HuH-7.5 (cell line): Measurements from ENCODE around the gene GPR135.
A peak's percentile ranks its signal among the peaks of the same experiment; 100 is the strongest.
"Not testable (repeated sequence)": the region's sequence is repeated elsewhere in the genome, so short reads cannot be mapped to it uniquely, and the experiment has no call there.

Experiments used
- DNase-seq: peaks from one replicate; pipeline ENCODE4 v3.0.0; 2011; ENCODE audit warnings: low spot score

GPR135 gene

GRCh38 chr14:59475709-59476108 lies 10.5 kb upstream of the GPR135 start:
- DNase-seq = no peak

DNA sequence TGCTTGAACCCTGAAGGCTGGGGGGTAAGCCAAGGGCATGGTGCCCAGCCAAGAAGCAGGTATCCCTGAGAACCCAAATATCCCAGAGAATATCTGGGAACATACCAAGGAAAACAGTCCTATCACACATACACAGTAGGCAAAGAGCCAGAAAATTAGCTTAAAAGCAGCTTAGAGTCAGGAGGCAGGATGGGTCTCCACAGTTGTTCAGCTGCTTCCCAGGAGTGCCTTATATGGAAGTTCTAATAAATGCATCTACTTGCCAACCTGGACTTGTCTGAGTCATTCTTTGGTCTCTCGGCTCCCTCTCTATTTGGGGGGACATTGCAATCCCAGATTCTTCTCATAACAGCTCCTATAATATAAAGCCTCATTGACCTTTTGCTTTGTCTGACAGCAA lies 9.0 kb upstream of the GPR135 start:
- no peak for DNase-seq

GRCh38 chr14:59464486-59465315 lies 479 bp downstream of the GPR135 start:
- DNase-seq = peak; percentile 58

- peak; percentile 33 for DNase-seq
Measured at GRCh38 chr14:59463787-59464485, 1.2 kb downstream of the GPR135 start.

DNA sequence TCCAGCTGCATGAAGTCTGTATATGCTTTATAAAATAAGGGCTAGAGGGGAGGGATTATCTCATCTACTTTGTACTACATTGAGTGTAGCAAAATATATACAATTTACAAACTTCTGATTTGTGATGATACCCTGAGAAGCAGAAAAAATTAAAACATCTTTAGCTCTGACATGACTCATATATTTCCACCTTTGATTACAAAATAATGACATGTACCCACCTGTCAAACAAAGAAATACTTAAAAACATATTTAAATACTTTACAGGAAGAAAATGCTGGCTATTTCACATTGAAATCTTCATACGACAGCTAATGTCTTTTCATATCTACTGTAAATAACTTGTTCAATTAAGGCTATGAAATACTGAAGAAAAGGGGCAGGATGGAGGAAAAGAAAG lies 3.3 kb downstream of the GPR135 start:
- no peak for DNase-seq

- DNase-seq = no peak
Measured at GRCh38 chr14:59460378-59460777, 4.8 kb downstream of the GPR135 start.

DNA sequence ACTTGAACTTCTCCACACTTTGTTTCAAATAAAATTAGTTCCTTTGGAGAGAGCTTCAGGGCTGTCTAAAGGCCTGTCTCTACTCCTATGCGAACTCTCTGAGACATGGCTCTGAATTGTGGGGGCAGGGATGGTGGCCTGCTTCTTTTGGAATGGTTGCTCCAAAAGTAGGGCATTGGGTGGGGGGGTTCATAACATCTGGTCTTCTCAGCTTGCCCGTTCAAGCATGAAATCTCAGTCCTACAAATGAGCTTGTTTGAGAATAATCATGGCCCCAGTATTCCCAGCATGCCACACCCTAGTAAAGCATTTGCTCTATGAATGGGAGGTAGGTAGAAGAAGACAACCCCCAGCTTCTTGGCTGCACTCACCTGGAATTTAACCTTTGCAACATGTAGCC lies 6.7 kb downstream of the GPR135 start:
- DNase-seq = no peak

DNA sequence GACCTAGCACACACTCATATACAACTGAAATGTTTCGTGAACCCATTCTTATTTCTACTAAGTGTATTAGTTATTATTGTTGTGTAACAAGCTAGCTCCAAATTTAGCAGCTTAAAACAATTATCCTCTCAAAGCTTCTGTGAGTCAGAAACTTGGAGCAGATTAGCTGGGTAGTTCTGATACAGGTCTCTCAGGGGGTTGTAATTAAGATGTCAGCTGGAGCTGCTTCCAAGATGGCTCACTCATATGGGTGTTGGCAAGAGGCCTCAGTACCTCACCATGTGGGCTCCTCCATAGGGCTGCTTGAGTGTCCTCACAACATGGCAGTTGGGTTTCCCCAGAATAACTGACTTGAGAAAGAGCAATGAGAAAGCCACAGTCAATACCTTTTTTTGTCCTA lies 9.8 kb downstream of the GPR135 start:
- DNase-seq = no peak

GRCh38 chr14:59454139-59454538 lies 11.0 kb downstream of the GPR135 start:
- DNase-seq = no peak

DNA sequence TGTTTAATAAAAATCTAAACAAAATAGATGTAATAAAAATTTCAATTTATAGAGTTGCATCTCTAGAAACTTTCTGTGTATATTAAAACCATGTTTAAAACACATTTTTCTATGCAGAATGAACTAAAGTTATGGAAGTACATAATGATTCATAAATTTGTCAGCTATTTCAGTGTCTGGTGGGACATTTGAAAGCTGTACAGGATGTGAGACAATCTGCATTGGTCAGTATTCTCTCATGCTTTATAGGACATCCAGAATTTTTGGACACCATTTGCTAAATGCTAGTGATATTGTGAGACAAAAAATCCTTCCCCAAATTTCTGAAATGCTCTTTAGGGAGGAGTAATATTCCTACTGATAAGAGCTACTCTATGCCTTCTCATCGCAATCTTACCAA lies 13.3 kb downstream of the GPR135 start:
- no peak for DNase-seq

GRCh38 chr14:59450716-59451115 lies 14.5 kb downstream of the GPR135 start:
- no peak for DNase-seq

DNA sequence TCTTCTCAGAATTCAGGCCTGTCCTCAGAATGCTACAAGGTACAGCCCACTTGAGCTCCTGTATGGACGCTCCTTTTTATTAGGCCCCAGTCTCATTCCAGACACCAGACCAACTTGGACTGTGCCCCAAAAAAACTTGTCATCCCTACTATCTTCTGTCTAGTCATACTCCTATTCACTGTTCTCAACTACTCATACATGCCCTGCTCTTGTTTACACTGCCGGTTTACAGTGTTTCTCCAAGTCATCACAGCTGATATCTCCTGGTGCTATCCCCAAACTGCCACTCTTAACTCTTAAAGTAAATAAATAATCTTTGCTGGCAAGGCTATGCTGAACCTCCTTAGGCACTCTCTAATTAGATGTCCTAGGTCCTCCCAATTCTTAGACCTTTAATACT lies 16.5 kb downstream of the GPR135 start:
- DNase-seq = not testable (repeated sequence)

DNA sequence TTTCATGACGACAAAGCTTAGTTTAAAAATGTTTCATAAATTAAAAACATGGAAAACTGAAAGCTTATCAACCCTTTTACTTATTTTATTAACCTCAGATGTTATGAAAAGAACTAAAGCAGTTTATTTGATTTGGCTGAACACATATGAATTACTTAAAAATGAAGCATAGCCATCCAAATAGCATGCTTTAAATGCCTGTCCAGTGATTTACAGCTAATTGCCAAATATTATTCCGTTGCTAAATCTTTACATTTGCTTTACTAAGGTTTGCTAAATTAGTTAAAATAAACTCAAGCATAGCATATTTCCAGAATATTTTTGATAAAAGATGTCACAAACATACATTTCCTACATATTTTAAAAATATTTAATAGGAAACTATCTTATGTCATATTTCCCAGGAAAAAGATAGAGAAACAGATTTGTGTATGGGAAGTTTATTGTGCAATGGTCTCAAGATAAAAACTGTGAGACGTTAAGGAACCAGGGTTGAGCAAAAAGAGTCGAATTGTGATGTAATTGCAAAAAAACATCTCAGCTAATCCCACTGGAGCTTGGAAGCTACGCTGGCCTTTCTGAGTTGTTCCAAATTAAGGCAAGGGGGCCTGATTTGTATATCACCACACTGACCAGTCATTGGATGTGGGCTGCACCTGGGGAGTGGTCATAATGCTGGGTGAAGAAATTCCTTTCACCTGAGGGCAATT lies 25.8 kb downstream of the GPR135 start:
- DNase-seq = no peak

- no peak for DNase-seq
Measured at GRCh38 chr14:59438195-59438647, 27.0 kb downstream of the GPR135 start.

DNA sequence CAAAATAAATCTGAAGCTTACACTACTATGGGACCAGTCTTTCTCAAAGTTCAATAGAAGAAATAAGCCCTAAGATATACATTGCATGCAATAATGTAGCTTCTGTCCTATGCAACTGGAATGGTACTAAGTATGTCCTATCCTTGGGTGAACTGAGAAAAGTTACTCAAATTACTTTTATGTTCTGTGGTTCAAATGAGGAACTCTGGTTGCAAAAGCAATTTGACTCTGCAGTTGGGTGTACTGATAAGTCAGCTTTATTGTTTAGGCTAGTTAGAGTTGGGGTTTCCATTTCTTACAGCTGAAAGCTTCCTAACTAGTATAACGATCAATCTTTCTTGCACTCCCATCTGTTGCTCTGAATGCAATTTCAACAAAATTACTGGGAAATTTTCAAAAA lies 29.2 kb downstream of the GPR135 start:
- DNase-seq = no peak

- no peak for DNase-seq
Measured at GRCh38 chr14:59435101-59435500, 30.1 kb downstream of the GPR135 start.

DNA sequence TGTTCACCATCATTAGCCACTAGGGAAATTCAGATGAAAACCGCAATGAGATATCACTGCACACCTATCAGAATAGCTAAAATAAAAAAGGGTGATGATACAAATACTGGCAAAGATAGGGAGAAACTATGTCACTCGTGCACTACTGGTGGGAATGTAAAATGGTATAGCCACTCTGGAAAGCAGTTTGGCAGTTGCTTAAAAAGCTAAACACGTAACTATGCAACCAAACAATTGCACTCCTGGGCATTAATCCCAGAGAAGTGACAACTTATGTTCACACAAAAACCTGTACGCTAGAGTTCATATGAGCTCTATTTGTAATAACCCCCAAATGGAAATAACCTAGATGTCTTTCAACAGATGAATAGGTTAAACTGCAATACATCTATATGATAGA lies 35.4 kb downstream of the GPR135 start:
- DNase-seq = no peak

DNA sequence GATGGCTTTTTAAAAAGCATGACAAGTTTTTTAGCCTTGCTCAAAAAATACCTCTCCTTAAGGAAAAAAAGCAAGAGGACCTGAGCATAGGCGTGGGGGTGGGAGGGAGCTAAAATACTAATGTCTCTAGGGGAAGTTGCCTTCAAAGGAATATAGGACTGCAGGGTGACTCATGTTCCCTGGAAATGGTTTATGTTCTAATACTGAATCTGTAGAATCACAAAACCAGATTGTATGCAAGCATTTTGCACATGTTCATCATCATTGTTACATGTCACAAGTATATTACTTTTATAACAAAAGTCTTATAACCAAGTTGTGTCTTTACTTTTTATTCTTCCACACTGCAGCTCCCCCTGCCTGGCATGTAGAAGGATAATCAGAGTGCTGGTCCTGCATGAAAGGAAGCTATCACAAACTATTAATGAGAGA lies 36.6 kb downstream of the GPR135 start:
- DNase-seq = no peak

DNA sequence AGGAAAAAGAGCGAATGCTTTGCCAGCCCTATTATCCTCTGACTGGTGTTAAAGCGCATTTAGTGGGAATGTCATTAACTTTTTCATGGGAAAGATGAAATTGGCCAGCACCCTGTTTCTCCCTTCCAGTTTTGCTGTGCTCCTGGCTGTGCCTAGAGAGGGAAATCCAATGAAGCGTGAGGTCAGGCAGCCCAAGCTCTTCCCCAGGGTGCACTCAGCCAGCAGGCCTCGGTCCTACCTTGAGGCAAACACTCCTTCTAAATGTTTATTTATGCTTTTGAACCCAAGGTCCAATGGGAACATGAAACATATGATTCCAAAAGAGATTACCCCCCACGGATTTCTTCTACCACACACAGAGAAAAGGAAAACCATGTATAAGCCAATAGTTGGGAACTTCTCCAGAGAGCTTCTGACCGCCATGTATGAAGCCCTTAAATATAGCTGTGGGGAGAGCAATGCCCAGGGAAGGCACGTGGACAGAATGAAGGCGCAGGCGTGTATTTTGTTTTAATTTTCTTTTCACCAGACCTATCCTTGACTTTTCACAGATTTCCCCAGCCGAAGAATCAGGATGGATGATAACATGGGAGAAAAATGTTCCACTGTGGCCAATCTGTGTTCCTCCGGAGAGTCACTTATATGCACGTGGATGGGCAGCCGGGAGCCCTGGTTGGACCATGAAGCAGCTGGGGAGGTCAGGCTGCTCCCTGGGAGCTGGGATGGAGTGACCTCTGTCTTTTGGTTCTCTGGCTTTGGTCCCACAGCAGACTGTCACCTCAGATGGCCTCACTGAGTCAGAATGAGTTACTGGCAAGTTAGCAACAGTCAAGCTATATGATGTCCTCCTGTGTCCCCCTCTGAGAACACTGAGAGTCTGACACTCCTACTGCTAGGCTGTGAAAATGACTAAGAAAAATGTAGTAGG lies 37.3 kb downstream of the GPR135 start:
- DNase-seq = no peak

DNA sequence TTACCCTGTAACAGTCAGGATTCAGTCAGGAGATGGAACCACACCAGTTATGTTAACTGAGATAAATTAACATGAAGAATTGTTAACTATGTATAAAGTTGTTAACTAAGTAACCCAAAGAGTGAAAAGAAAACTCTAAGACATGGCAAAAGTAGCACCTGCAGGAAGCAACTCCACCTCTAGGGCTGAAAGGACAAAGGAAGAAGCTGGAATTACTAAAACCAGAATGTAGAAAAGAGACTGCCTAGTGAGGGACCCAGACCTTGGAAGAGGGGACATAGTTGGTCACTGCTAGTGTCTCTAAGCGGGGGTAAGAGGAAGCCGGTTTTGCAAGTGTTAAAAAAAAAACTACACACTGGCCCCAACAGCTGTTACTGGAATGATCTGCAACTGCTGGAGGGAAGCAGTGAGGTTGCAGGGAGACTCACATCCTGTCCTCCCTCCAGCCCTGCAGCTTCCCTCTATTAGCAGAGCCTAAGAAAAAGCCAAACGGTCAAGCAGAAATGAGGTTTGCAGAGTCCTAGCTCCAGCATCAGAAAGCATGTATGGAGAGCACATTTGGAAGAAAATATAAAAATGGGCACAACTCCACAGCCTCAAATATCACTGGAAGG lies 39.8 kb downstream of the GPR135 start:
- DNase-seq = no peak

GRCh38 chr14:59424341-59425071 lies 40.7 kb downstream of the GPR135 start:
- no peak for DNase-seq
